NCI-H1436 treated with DMSO at 0.1 percent for 48 hours (cell line): ENCODE results near the gene IFNAR1.
"Not testable (repeated sequence)": the region's sequence is repeated elsewhere in the genome, so short reads cannot be mapped to it uniquely, and the experiment has no call there.

Experiments
- DNase-seq: peaks from one replicate; lab custom pipeline; 2025; lab: John Stamatoyannopoulos, UW

IFNAR1 gene

DNA sequence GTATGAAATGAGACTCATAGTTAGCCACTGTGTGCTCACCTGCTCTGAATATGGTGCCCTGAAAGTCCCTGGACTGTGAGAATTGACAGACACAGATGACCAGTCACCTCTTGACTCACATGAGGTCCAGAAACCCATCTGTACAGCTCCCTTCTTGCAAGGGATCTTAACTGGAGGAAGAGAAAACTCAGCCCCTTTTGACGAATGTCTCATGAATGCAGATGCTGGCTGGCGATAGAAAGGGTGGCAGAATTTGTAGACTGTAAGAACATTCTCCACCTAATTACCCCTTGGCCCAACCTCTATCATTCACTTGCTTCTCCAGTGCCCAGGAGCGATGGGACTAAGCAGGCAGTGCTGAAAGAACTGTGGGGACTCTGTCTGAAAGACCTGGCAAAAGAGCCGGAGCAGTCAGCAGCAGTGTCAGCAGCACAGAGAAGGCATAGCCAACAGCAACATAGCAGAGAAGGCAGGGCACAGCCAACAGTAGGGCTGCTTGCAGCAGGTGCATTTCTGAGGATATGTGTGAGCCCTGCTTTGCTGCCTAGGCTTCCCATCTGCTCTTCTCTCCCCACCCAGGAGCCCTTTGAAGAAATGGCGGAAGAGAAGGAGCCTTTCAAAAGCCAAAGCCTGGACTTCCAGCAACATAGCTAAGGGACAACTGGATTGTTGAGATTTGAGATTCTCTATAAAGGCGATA lies 52.6 kb downstream of the IFNAR1 start:
- DNase-seq: no peak

DNA sequence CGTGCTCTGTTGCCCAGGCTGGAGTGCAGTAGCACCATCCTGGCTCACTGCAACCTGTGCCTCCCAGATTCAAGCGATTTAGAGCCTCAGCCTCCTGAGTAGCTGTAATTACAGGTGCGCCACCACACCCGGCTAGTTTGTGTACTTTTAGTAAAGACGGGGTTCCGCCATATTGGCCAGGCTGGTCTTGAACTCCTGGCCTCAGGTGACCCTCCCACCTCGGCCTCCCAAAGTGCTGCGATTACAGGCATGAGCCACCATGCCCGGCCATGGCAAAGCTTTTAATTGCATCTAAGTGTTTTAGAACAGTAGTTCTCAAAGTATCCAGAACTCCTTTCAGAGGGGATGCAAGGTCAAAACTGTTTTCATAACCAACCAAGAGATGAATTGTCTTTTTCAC lies 53.3 kb downstream of the IFNAR1 start:
- no peak for DNase-seq

DNA sequence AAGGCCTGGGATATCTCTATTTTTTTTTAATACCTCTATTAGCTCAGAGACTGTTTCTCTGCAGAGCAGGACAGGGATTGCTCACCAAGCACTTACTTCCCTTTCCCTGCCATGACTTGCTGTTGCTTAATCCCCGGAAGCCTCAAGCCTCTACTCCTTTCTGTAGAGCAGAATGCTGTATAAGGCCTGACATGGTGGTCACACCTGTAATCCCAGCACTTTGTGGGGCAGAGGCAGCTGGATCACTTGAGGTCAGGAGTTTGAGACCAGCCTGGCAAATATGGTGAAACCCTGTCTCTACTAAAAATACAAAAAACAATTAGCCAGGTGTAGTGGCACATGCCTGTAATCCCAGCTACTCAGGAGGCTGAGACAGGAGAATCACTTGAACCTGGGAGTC lies 55.2 kb downstream of the IFNAR1 start:
- not testable (repeated sequence) for DNase-seq

DNA sequence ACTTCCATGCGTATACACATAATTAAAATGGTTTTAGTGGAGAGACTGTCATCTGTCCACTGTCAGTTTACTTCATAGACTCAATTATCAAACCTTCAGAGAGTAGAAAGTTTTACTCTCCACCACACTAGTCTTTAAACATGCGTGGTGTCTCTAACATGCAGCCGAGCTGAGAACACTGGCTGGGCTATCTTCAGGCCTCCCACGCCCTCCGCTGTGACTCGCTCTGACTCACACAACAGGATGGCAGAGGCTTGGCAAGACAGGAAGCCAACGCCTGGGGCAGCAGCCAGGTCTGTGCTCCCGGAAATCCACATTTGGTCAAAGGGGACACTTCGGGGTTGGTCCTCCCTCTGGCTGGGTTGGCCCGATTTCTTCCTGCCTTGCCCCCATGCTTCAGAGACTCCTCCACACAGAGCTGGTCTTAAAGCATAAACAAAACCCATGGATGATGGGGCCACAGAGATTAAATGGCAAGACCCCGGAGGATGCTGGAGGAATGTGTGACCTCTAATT lies 55.8 kb downstream of the IFNAR1 start:
- no peak for DNase-seq

DNA sequence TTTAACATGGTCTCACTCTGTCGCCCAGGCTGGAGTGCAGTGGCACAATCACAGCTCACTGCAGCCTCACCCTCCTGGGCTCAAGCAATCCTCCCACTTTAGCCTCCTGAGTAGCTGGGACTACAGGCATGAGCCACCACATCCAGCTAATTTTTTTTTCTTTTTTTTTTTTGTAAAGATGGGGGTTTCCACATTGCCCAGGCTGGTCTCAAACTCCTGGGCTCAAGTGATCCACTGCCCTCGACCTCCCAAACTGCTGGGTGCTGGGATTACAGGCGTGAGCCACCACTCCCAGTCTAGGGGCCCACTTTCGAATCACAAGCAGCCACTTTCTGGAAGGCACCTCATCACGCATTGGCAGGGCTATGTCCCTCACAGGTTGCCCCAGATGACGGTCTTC lies 56.6 kb downstream of the IFNAR1 start:
- DNase-seq: not testable (repeated sequence)

DNA sequence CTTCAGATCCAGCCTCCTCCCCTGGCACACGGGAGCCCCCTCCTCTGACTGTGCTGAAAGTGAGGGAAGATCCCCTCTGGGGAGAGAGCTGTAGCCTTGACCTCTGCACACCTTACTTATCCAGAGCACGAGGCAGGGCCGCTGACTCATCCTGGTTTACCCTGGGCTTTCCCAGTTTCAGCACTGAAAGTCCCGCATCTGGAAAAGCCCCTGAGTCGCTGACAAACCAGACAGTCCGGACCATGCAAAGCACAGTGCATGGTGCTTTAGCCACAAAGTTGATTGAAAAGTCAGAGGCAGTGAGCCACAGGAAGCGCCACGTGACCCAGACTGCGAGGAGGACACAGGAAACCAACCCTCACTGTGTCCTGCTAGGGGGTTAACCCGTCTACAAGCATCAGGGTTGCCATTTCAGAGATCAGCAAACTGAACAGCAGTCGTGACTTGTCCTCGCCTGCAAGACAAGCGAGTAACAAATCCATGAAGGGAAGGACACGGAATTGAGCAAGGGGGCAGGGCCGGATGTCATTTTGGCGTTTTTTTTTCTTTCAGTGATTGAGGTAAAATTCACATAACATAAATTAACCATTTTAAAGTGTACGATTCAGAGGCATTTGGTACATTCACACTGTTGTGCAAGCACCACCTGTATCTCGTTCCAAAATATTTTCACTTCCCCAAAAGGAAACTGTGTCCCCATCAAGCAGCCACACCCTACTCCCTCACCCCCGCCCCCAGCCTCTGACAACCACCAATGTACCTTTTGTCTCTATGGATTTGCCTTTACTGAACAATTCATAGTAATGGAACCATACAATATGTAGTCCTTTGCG lies 58.5 kb downstream of the IFNAR1 start:
- DNase-seq: no peak

DNA sequence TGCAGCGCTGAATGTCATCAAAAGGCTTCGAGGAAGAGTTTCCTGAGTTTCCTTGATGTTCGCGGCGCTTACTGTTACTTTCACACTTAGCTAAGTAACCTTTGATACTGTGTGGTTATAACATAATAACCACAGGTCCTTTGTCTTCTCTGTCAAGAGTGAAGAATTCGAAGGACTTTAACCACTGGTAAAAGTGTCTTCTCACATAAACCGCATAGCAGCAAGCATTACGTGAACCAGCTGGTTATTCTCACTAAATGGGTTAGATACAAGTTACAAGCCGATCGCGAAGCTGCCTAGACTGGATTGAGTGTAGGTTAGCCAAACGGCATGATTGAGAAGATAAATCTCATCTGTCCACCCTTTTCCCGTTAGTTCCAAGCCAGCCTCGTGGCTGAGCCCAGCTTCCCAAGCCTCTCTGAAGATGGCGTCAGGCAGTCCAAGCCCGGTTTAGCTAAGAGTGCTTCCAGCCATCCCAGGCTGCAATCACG lies 60.1 kb downstream of the IFNAR1 start:
- no peak for DNase-seq

DNA sequence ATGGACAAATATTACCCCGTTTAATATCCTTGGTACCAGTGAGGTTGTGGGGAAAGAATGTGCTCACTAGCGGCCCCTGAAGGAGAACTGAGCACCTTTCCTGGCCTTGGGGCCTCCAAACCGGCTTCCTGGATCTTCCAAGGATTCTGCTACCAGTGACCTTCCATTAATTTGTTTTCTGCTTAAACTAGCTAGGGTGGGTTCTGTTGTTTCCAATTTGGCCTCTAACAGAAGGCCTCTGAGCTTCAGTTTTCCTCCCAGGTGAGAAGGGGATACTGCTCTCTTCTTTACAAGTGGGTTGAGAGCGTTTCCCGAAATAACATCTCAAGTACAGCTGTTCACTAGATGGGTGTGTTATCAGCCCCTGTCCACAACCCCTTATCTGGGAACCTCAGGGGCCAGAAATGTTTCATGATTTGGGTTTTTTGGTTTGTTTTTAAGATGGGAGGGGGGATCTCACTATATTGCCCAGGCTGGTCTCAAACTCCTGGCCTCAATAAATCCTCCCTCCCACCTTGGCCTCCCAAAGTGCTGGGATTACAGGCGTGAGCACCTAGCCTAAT lies 61.5 kb downstream of the IFNAR1 start:
- DNase-seq: no peak

DNA sequence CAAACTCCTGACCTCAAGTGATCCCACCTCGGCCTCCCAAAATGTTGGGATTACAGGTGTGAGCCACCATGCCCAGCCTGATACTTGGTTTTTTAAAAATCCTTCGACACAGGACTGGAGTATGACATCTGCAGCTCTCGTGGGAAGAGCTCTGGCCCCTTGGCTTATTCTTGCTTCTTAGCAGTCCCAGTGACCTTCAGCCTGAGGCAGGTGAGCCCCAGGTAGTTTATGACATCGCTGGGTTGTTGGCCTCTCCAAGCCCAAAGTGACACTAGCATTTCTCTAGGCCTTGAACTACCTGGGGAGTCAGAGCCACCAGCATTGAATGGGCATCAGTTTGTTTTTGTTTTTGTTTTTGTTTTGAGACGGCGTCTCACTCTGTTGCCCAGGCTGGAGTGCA lies 62.5 kb downstream of the IFNAR1 start:
- DNase-seq: no peak

DNA sequence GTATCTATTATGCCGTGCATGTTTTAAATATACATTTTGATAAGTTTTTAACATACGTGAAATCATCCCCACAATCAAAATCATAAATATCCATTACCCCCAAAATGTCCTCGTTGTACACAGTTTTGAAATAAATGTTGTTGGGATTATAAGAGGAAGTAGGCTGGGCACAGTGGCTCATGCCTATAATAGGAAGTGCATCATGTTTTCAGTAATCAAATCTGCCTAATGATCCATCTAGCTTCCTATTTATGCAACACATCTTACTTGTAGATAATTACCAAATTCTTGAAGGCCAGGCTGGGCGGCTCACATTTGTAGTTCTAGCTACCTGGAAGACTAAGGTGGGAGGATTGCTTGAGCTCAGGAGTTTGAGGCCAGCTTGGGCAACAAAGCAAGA lies 63.4 kb downstream of the IFNAR1 start:
- DNase-seq: no peak

DNA sequence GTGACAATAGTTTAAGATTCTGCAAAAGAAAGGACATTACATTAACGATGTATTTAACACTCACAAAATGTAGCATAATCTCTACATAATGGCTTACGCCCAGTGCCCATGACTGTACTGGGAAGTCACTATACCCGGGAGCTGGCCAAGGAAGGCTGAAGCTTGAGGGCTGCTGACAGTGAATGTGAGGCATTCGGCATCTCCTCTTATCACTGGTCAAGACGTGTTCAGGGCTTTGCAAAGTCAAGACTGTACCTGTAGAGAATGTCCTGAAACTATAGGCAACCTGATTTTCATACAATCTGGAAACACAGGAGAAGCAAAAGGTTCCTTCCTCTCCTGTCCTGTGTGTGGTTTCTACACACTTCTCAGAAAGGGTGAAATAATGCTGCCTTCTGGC lies 65.7 kb downstream of the IFNAR1 start:
- no peak for DNase-seq

DNA sequence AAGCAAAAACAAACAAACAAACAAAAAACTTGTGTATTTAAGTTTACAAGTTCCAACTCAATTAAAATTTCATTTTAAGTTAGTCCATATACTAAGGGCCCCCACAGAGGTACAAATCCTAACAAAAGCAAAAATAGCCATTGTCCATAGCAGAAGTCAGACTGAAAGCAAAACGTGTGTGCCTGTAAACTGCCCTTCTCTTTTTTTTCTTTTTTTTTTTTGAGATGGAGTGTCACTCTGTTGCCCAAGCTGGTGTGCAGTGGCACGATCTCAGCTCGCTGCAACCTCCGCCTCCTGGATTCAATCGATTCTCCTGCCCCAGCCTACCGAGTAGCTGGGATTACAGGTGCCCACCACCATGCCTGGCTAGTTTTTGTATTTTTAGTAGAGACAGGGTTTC lies 66.9 kb downstream of the IFNAR1 start:
- no peak for DNase-seq

DNA sequence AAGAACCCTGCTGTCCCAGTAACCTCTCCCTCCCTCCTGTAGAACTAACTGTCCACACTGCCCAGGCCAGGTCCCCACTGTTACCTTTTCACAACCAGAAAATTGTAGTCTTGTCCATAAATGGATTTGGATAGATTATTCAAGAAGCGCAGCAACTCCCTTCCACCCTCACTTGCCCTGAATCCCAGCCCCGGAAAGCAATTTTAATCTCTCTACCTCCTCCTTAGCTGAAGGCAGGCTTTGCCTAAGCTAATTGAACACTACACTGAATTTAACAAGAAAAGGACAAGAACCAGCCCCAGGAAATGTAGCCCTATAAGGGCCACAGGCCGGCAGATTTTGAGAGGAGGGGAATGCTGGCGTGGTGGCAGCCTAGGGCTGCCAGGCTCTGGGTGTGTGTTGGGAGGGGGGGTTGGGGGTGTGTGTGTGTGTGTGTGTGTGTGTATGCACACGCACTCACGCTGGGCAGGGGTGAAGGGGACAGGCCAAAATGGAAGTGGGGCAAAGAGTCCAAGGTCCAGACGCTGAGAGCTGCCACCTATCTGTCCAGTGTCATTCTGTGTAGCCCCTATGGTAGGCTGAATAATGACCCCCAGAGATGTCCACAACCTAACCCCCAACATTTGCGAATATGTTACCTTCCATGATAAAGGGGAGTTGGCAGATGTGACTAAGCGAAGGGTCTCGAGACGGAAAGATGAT lies 67.7 kb downstream of the IFNAR1 start:
- no peak for DNase-seq

DNA sequence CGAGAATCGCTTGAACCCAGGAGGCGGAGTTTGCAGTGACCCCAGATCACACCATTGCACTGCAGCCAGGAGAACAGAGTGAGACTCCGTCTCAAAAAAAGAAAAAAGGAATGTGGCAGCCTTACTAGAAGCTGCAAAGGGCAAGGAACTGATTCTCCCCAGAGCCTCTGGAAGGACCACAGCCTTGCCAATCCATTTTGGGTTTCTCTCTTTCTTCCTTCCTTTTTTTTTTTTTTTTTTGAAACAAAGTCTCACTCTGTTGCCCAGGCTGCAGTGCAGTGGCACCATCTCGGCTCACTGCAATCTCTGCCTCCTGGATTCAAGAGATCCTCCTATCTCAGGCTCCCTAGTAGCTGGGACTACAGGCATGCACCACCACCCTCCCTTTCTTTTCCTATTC lies 68.6 kb downstream of the IFNAR1 start:
- no peak for DNase-seq

DNA sequence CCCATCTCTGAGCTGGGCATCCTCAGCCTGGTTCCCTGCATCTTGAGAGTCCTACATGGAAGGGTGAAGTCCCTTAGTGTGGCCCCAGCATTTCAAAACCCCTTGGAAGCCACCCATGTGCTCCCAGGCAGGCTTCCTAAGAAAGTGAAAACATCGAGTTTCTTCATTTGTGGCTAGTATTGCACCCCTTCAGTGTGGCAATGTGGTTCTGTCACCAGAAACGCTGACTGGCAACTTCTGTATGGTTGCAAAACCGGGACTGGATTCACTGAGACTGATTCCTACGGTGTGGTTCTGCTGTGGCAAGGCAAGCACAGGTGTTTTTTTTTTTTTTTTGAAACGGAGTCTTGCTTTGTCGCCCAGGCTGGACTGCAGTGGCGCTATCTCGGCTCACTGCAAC lies 69.5 kb downstream of the IFNAR1 start:
- no peak for DNase-seq

DNA sequence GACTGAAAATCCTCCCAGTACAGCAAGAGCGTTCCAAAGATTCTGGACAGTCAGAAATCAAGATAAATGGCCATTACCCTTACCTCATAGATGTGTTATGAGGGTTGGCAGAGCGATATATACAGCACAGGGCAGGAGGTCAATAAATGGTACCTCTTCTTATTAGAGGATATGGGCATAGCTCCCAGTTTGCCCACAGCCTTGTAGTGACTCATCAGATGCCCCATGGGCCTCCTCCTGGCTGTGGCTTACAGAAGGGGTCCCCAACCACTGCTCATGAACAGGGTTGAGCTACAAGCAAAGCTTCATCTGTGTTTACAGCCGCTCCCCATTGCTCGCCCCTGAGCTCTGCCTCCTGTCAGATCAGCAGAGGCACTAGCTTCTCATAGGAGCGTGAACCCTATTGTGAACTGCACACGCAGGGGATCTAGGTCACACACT lies 71.1 kb downstream of the IFNAR1 start:
- DNase-seq: no peak

DNA sequence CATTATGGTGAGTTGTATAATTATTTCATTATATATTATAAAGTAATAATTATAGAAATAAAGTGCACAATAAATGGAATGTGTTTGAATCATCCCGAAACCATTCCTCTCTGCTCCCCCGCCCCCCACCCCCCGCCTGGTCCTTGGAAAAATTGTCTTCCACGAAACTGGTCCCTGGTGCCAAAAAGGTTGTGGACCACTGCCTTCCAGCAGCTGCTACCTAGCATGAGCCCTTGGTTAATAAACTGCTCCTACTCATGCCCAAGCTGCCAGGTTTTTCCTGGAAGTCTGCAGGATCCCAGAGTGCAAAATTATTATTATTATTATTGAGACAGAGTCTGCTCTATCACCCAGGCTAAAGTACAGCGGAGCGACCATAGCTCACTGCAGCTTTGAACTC lies 71.7 kb downstream of the IFNAR1 start:
- no peak for DNase-seq

DNA sequence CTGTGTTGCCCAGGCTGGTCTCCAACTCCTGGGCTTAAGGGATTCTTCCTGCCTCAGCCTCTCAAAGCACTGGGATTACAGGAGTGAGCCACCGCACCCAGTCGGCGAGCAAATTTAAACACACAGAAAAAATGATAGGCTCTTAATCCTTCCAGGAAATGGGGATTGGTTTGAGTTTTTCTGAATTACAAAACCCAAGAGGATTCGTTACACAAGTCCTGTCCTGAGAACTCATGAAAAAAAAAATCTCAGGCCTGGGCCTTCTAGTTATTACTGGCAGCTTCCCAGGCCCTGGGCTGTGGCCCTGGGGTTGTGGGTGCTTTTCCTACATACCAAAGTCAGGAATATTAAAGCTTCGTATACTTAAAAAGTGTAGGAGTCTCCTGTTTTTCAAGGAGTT lies 72.2 kb downstream of the IFNAR1 start:
- DNase-seq: no peak

DNA sequence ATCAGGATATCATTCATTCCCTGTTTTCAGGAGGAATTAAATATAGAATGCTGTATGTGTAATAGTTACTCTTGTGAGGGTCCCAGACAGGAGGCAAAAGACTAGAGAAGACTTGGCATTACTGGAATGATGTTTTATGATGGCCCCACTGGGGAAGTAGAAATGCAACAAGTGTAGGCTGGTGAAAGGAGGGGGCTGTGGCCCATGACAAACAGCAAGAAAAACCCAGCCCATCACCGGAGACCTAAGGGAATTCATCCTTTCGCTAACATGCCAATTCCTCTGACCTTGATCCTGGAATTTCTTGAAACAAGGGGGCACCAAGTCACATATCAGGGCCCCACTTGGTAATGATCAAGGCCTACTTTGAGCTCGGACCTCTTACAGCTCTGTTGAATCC lies 72.9 kb downstream of the IFNAR1 start:
- no peak for DNase-seq

DNA sequence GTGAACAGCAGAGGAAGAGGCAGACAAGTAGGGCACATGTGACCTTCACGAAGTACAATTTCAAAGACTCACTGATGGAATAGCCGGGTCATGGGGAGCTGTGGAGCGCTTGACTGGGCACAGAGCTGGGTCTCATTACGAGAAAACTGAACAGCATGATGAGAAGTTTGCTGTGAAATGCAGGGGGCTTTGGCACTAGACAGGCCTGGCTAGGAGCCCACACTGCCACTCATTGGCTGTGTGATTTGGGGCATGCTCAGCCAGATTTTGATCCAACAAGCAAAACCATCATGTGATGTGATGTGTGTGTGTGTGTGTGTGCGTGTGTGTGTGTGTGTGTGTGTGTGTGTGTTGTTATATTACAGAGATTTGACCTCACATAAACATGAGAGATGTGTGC lies 73.6 kb downstream of the IFNAR1 start:
- DNase-seq: no peak

DNA sequence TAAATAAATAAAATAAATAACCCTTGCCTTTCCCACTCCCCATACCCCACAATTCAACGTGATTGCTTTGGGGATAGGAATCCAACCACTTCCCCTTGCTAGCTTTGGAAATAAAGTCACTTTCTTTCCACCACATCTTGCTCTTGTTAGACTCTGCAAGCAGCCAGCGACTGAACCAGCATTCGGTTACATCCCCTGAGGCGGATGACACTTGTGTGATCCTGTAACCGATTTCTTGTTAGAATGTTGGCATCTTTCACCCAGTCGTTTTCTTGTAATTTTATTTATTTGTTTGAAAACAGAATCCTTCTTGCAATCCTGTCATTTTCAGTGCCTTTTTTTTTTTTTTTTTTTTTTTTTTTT lies 76.8 kb downstream of the IFNAR1 start:
- no peak for DNase-seq
